Measurements from ENCODE around the gene SGO1. TPM values are rescaled to one million over a fixed set of nuclear protein-coding genes. Genes with fewer than 3 reads are reported as not detected.
"Not testable (repeated sequence)": the region's sequence is repeated elsewhere in the genome, so short reads cannot be mapped to it uniquely, and the experiment has no call there.

Gene SGO1
- 4.4 and 10.6 TPM in 2 replicates for total RNA-seq (2014; rRNA removed; shearing (Covaris generic); ENCODE audit: low replicate concordance)

- H3K36me3 ChIP-seq: peaks cover 10% of the 10 kb centered on the region; the same call in 1 of the 2 replicates
- peak; percentile 94 for DNase-seq
- H3K4me3 ChIP-seq: peak within 1 kb of the TSS; percentile 80
- 0 out of 2 replicates have a peak, but pooled peaks cover 3% of the 10 kb centered on the region for H3K27me3 ChIP-seq
- H3K9me3 ChIP-seq: no peaks in the 10 kb centered on the region
Observed at GRCh38 chr3:20185679-20186599, at the start of gene SGO1. Gene SGO1, minus strand, starts transcription at chr3:20186206. Its CDS starts 2,179 bp downstream, at chr3:20184027.

GRCh38 chr3:20235796-20236195, 49.8 kb upstream of the SGO1 start:
- no peak for DNase-seq
- H3K9me3 ChIP-seq: no peaks in the 10 kb centered on the region
- H3K4me3 ChIP-seq: no peak overlapping the region
- no peaks in the 10 kb centered on the region for H3K27me3 ChIP-seq
- H3K36me3 ChIP-seq: no peaks in the 10 kb centered on the region

- H3K9me3 ChIP-seq: no peaks in the 10 kb centered on the region
- no peaks in the 10 kb centered on the region for H3K36me3 ChIP-seq
- H3K4me3 ChIP-seq: no peak overlapping the region
- no peaks in the 10 kb centered on the region for H3K27me3 ChIP-seq
- DNase-seq: no peak
Observed at GRCh38 chr3:20232906-20233780, 47.1 kb upstream of the SGO1 start.

GRCh38 chr3:20230954-20231353, 44.9 kb upstream of the SGO1 start:
- no peaks in the 10 kb centered on the region for H3K36me3 ChIP-seq
- no peak overlapping the region for H3K4me3 ChIP-seq
- no peaks in the 10 kb centered on the region for H3K27me3 ChIP-seq
- no peak for DNase-seq
- H3K9me3 ChIP-seq: no peaks in the 10 kb centered on the region

- DNase-seq: no peak
- Histone ChIP-seq H3K9me3 (no peaks in the 10 kb centered on the region), H3K4me3 (no peak overlapping the region), H3K27me3 (no peaks in the 10 kb centered on the region), H3K36me3 (no peaks in the 10 kb centered on the region)
Observed at GRCh38 chr3:20225769-20226168, 39.8 kb upstream of the SGO1 start.

GRCh38 chr3:20222274-20222673, 36.3 kb upstream of the SGO1 start:
- no peak for DNase-seq
- Histone ChIP-seq H3K36me3 (no peaks in the 10 kb centered on the region), H3K27me3 (no peaks in the 10 kb centered on the region), H3K9me3 (no peaks in the 10 kb centered on the region), H3K4me3 (no peak overlapping the region)

GRCh38 chr3:20218215-20218614, 32.2 kb upstream of the SGO1 start:
- H3K9me3 ChIP-seq: no peaks in the 10 kb centered on the region
- H3K4me3 ChIP-seq: no peak overlapping the region
- H3K36me3 ChIP-seq: no peaks in the 10 kb centered on the region
- DNase-seq: no peak
- no peaks in the 10 kb centered on the region for H3K27me3 ChIP-seq

- Histone ChIP-seq H3K9me3 (no peaks in the 10 kb centered on the region), H3K27me3 (no peaks in the 10 kb centered on the region), H3K4me3 (no peak overlapping the region), H3K36me3 (no peaks in the 10 kb centered on the region)
- no peak for DNase-seq
Observed at GRCh38 chr3:20215636-20216035, 29.6 kb upstream of the SGO1 start.

- not testable (repeated sequence) for H3K27me3 ChIP-seq, H3K36me3 ChIP-seq, H3K9me3 ChIP-seq, DNase-seq, H3K4me3 ChIP-seq
Observed at GRCh38 chr3:20213491-20213890, 27.5 kb upstream of the SGO1 start.

GRCh38 chr3:20207945-20208344, 21.9 kb upstream of the SGO1 start:
- H3K9me3 ChIP-seq, DNase-seq, H3K36me3 ChIP-seq: not testable (repeated sequence)

GRCh38 chr3:20205898-20206297, 19.9 kb upstream of the SGO1 start:
- not testable (repeated sequence) for DNase-seq, H3K36me3 ChIP-seq, H3K4me3 ChIP-seq, H3K9me3 ChIP-seq, H3K27me3 ChIP-seq

More at GRCh38 chr3:20207945-20208344, 21.9 kb upstream of the SGO1 start:
- H3K27me3 ChIP-seq, H3K4me3 ChIP-seq: not testable (repeated sequence)

GRCh38 chr3:20201143-20201542, 15.1 kb upstream of the SGO1 start:
- H3K9me3 ChIP-seq: no peaks in the 10 kb centered on the region
- DNase-seq: no peak
- no peak overlapping the region for H3K4me3 ChIP-seq
- H3K36me3 ChIP-seq: no peaks in the 10 kb centered on the region
- no peaks in the 10 kb centered on the region for H3K27me3 ChIP-seq

GRCh38 chr3:20197775-20198174, 11.8 kb upstream of the SGO1 start:
- Histone ChIP-seq H3K9me3 (no peaks in the 10 kb centered on the region), H3K4me3 (no peak overlapping the region), H3K36me3 (no peaks in the 10 kb centered on the region), H3K27me3 (no peaks in the 10 kb centered on the region)
- no peak for DNase-seq

GRCh38 chr3:20194793-20195460, 8.9 kb upstream of the SGO1 start:
- Histone ChIP-seq H3K9me3 (no peaks in the 10 kb centered on the region), H3K4me3 (no peak overlapping the region), H3K27me3 (no peaks in the 10 kb centered on the region), H3K36me3 (no peaks in the 10 kb centered on the region)
- DNase-seq: no peak

GRCh38 chr3:20190991-20191390, 5.0 kb upstream of the SGO1 start:
- DNase-seq: no peak
- Histone ChIP-seq H3K9me3 (no peaks in the 10 kb centered on the region), H3K27me3 (0 out of 2 replicates have a peak, but pooled peaks cover 3% of the 10 kb centered on the region), H3K4me3 (no peak overlapping the region), H3K36me3 (no peaks in the 10 kb centered on the region)

- no peaks in the 10 kb centered on the region for H3K9me3 ChIP-seq
- DNase-seq: no peak
- H3K27me3 ChIP-seq: 0 out of 2 replicates have a peak, but pooled peaks cover 3% of the 10 kb centered on the region
- H3K36me3 ChIP-seq: peaks cover 8% of the 10 kb centered on the region; the same call in 1 of the 2 replicates
- peak overlapping the region; percentile 80 for H3K4me3 ChIP-seq
Observed at GRCh38 chr3:20186600-20187004, 596 bp upstream of the SGO1 start.

- H3K4me3 ChIP-seq: peak overlapping the region; percentile 80
- H3K36me3 ChIP-seq: peaks cover 10% of the 10 kb centered on the region; the same call in 1 of the 2 replicates
- peak; percentile 0 for DNase-seq
- no peaks in the 10 kb centered on the region for H3K9me3 ChIP-seq
- 0 out of 2 replicates have a peak, but pooled peaks cover 3% of the 10 kb centered on the region for H3K27me3 ChIP-seq
Observed at GRCh38 chr3:20185331-20185678, 701 bp downstream of the SGO1 start.
